ENCODE measurements around the gene AHCYL2. TPM values are rescaled to one million over a fixed set of nuclear protein-coding genes. Genes with fewer than 3 reads are reported as not detected.
A peak's percentile ranks its signal among the peaks of the same experiment; 100 is the strongest.
"Not testable (repeated sequence)": the region's sequence is repeated elsewhere in the genome, so short reads cannot be mapped to it uniquely, and the experiment has no call there.

Gene AHCYL2
- total RNA-seq, 1 donor from 2014 or later: 29.5 TPM

DNA sequence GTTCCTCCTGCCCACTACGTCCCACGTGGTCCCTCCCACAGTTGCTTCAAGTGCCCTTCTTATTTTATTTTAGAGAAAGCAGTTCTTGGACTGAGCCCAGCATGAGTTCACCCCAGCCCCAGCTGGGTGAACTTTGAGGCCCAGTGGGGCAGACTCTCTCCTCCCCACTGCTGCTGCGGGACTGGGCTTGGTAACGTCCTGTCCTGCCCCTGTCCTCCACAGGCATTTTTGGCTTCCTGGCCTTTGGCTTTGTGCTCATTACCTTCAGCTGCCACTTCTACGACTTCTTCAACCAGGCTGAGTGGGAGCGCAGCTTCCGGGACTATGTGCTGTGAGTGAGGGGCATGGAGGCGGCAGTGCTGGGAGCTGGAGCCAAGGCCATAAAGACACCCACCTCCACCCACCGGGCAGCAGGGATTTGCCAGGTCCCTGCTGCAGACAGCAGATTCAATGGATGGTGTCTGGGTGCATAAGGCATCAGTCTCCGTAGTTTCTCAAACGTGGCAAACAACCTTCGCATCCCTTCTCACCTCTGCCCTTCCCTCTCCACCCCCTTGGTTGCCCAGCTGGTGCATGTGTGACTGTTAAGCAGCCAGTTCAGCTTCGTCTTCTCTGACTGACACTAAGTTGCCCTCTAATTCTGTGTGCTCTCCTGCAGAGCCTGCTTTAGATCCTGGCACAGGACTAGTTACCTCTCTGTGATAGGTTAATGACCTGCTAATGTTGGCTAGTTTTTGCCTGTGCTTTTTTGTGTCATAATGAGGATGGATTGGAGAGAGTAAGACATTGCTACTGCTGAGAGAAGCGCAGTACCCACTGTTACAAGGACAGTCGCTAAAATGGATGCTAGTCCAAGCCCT is 15.5 kb upstream of the AHCYL2 start:
- no peak for DNase-seq

DNA sequence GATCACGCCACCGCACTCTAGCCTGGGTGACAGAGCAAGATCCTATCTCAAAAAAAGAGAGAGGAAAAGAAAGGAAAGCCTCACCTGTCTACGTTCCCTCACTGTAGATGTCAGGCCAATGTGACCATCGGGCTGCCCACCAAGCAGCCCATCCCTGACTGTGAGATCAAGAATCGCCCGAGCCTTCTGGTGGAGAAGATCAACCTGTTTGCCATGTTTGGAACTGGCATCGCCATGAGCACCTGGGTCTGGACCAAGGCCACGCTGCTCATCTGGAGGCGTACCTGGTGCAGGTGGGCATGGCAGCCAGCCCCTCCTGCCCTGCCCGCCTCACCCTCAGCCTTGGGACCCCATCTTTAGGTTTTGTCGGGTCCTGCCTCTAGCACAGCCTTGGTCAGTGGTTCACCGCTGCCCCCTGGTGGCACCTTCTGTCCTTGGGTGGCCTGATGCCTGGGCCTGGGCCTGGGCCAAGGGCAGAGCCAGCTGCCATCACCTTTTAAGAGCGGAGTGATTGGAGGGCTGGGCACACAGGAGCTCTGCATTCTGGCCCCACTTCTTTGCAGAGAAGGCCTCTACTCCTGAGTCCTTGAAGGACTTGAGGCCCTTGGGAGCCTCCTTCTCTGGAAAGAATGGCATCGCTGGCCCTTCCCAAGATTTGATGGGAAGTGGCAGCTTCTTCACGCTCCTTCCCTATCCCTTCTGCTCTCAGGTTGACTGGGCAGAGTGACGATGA is 14.4 kb upstream of the AHCYL2 start:
- DNase-seq: peak; percentile 88

DNA sequence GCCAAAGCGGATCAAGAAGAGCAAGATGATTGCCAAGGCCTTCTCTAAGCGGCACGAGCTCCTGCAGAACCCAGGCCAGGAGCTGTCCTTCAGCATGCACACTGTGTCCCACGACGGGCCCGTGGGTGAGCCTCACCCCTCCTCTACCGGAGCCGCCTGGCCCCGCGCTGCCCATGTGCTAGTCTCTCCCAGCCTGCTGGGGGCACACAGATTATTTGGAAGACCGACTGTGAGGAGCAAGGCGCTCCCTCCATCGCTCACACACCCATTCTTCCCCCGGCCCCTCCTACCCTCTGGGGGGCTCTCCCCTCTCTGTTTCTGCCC is 13.9 kb upstream of the AHCYL2 start:
- no peak for DNase-seq

DNA sequence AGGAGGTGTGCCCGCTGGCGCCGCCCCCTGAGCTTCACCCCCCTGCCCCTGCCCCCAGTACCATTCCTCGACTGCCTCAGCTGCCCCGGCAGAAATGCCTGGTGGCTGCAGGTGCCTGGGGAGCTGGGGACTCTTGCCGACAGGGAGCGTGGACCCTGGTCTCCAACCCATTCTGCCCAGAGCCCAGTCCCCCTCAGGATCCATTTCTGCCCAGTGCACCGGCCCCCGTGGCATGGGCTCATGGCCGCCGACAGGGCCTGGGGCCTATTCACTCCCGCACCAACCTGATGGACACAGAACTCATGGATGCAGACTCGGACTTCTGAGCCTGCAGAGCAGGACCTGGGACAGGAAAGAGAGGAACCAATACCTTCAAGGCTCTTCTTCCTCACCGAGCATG is 12.7 kb upstream of the AHCYL2 start:
- DNase-seq: no peak

DNA sequence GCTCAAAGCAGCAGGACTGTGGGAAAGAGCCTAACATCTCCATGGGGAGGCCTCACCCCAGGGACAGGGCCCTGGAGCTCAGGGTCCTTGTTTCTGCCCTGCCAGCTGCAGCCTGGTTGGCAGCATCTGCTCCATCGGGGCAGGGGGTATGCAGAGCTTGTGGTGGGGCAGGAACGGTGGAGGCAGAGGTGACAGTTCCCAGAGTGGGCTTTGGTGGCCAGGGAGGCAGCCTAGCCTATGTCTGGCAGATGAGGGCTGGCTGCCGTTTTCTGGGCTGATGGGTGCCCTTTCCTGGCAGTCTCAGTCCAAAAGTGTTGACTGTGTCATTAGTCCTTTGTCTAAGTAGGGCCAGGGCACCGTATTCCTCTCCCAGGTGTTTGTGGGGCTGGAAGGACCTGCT is 12.2 kb upstream of the AHCYL2 start:
- DNase-seq: no peak

DNA sequence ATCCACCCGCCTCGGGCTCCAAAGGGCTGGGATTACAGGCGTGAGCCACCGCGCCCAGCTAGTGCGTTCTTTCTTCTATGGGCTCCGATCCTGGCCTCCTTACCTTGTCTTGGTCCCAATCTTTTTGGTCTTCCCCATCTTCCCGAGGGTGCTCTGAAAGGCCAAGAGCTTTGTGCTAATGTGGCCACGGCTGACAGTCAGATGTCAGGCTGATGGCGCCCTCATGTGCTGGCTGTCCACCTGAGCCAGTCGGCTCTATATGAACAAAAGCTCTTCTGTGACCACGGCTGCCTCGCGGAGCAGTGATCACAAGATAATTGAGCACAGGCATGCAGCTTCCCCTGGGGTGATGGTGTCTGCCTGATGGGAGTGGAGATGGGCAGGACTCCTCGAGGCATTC is 11.0 kb upstream of the AHCYL2 start:
- peak; percentile 41 for DNase-seq

DNA sequence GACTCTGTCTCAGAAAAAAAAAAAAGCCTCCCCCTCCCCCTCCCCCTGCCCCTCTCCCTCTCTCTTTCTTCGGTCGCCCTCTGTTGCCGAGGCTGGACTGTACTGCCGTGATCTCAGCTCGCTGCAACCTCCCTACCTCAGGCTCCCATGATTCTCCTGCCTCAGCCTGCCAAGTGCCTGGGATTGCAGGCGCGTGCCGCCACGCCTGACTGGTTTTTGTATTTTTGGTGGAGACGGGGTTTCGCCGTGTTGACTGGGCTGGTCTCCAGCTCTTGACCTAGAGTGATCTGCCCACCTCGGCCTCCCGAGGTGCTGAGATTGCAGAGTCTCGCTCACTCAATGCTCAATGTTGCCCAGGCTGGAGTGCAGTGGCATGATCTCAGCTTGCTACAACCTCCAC is 9.1 kb upstream of the AHCYL2 start:
- not testable (repeated sequence) for DNase-seq

DNA sequence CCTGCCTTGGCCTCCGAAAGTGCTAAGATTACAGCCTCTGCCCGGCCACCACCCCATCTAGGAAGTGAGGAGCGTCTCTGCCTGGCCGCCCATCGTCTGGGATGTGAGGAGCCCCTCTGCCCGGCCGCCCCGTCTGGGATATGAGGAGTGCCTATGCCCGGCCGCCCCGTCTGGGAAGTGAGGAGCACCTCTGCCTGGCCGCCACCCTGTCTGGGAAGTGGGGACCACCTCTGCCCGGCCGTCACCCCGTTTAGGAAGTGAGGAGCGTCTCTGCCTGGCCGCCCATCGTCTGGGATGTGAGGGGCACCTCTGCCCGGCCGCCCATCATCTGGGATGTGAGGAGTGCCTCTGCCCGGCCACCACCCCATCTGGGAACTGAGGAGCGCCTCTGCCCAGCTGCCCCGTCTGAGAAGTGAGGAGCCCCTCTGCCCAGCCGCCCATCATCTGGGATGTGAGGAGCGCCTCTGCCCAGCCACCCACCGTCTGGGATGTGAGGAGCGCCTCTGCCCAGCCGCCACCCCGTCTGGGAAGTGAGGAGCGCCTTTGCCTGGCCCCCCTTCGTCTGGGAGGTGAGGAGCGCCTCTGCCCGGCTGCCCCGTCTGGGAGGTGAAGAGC is 8.6 kb upstream of the AHCYL2 start:
- not testable (repeated sequence) for DNase-seq

DNA sequence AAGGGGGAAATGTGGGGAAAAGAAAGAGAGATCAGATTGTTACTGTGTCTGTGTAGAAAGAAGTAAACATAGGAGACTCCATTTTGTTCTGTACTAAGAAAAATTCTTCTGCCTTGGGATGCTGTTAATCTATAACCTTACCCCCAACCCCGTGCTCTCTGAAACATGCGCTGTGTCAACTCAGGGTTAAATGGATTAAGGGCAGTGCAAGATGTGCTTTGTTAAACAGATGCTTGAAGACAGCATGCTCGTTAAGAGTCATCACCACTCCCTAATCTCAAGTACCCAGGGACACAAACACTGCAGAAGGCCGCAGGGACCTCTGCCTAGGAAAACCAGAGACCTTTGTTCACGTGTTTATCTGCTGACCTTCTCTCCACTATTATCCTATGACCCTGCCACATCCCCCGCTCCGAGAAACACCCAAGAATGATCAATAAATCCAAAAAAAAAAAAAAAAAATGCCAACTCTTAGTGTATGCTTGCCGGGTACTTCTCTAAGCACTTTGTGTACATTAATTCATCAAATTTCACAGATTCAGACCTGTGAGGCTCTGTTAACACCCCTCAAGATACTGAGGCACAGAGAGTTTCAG is 7.9 kb upstream of the AHCYL2 start:
- DNase-seq: not testable (repeated sequence)

DNA sequence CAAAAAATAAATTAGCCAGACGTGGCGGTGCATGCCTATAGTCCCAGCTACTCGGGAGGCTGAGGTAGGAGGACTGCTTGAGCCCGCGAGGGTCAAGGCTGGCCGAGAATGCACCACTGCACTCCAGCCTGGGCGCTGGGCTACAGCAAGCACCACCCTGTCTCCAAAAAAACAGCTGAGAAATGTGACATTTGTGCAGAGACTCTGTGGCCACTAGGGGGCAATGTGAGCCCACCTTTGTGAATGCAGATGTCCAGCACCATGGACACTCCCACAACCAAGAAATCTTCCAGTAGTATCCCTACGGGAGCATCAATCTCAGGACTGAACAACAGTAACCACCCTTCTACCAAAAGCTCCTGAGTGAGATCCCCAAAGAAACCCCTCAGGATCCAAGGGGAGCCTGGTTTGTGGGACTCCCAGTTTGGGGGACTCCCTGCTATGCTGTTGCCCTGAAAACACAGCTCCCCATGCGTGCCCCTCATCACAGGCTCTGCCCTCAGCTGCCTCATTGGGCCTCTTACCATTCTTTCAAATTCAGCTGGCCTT is 6.2 kb upstream of the AHCYL2 start:
- peak; percentile 93 for DNase-seq

DNA sequence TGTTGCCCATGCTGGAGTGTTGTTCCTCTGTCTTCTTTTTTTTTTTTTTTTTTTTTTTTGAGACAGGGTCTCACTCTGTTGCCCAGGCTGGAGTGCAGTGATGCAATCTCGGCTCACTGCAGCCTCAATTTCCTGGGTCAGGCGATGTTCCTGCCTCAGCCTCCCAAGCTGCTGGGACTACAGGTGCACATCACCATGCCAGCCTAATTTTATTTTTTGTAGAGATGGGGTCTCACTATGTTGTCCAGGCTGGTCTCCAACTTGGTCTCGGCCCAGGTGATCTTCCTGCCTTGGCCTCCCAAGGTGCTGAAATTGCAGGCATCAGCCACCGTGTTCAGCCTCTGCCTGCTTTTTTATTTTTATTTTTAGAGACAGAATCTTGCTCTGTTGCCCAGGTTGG is 5.7 kb upstream of the AHCYL2 start:
- DNase-seq: not testable (repeated sequence)

DNA sequence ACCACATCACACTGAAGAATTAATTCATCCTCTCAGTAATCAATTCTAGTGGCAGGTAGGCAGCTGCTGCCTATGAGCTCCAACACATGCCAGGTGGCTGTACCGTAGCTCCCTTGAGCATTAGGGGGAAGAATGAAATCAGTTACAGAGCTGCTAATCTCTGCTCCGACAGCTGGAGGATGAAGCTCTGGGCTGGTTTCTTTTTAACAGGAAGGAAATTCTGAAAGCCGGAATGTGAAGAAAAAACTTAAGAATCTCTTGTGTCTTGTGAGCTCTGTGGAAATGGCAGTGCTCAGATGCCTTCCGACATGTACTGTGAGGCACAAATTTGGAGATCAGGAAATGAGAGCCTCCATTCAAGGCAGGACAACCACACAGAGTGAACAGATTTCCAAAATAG is 2.8 kb upstream of the AHCYL2 start:
- peak; percentile 40 for DNase-seq

DNA sequence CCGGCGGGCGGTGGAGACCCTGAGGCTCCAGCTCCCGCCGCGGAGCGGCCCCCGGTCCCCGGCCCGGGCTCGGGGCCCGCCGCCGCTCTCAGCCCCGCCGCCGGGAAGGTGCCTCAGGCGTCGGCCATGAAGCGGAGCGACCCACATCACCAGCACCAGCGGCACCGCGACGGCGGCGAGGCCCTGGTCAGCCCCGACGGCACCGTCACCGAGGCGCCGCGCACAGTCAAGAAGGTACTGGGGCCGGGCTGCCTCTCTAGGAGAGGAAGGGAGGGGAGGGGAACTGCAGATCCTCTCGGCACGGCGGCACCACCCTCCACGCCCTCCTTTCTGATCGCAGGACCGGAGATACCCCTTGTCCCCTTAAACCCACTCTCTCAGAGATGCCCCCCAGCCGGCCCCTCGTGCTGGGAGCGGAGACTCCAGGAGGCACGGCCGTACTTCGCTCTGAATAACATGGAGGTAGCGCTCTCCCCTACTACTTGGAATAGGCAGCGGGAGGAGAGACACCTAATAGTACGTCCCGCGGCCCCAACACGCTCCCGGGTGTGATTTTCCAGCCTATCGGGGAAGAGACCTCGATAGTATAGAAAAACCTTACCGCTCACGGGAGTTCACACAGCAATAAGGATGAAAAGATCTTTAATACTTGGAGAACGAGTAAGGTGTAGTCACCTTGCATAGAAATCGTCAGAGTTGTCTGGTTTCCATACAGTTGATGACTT is 538 bp downstream of the AHCYL2 start:
- DNase-seq: peak; percentile 61

DNA sequence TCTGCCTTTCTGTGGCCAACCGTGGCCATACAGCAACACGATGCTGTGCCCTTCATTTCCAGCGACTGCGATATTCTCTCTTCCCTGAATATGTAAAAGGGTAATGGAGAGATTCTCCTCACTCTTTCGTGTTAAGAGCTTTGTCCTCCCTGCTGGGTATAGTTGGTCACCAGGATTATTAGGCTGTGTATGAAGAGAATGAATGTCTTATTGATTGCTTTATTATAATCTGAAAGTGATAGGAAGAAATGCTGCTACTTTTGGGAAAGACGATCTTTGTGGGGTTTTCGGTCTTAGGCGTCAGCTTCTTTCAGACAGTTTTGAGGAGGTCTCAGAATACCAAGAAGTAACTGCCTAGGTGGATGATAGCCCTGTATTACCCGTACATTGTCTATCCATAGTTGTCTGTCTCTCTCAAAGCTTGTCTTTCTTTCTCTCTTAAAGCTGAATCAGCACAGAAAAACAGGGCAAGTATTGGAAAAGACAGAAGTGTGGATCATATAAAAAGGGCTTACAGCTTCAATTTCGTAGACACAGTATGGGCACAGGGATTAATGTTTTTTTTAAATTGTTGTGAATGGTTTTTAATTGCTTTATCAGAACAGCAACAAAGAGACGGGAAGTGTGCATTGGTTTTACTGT is 1.2 kb downstream of the AHCYL2 start:
- DNase-seq: no peak

DNA sequence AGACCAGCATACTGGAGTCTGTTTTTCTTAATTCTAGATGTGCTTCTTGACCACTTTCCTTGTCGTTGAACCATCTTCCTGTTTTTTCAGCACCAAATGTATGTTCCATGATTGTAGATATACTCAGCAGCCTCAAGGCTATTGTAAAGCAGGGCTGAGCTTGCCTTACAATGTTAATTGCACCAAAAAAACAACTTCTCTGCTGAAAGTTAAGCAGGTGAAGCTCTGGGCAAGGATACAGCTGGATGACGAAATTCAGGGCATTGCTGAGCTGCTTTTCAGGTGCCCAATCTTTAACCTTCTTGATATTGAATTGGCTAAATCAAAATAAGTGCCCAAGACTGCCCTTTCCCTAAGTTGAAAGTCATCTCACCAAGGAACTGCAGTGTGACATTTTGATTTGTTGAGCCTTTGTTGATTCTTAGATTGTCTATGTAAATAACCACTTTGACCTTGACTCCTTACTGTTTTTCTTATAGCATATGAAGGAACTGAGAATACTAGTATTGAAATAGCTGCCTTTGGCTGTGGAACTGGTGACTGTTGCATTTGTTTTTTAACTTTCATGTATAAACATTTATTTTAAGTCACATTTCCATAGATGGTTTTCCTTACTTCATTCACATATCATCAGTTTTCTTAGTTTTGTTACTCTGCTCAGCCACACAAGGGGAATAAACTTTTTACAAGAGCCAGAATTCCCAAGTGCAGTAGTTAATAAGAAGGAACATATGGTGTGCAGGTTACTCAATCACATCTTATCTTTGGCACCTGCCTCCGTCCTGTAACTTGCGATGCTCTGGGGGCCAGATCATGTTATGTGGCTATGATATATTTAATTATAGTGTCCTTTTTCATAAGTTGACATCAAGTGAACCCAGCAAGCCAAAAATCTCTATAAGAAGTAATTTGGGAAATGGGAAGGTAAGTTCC is 3.1 kb downstream of the AHCYL2 start:
- DNase-seq: no peak

DNA sequence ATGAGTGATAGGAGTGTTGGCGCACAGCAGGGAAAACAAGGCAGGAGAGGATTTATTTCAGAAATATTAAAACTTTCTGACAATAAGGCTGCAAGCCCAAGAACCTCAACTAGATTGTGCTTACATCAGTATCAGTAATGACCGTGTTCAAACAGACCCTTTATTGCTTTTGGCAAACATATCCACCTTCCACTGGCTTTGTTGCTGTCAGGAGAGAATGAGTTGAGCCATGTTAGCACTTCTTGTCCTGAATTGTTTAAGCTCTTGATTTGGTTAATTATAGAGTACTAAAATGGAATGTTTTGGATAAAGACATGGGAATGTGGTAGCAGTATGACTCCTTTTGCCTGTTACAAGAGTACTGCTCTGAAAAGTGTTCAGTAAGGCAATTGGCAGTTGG is 3.8 kb downstream of the AHCYL2 start:
- DNase-seq: no peak

DNA sequence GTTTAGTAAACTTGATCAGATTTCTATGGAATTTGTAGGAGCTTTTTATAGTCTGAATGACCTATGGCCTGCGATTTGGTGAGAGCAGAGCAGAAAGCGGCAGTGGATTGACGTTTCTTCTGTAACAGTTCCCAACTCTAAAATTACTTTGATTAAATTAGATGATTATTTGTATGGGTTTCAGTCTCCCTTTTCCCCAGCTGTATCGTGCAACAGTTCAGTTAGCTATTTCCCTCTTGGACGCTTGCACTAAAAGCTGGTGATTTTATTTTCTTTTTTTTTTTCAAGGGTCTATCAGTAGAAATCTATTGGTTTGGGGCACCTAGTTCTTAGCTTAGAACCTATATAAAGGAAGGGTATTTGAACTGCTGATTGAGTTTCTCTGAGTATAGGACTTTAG is 6.8 kb downstream of the AHCYL2 start:
- no peak for DNase-seq

DNA sequence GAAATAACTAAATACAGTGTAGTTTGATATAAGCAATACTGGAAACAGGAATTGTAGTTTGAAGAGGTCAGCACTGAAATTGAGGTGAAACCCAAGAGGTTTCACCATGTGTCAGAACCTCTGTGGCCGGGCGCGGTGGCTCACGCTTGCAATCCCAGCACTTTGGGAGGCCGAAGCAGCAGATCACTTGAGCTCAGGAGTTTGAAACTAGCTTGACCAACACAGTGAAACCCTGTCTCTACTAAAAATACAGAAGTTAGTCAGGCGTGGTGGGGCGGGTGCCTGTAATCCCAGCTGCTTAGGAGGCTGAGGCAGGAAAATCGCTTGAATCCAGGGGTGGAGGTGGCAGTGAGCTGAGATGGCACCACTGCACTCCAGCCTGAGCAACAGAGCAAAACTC is 13.7 kb downstream of the AHCYL2 start:
- no peak for DNase-seq

DNA sequence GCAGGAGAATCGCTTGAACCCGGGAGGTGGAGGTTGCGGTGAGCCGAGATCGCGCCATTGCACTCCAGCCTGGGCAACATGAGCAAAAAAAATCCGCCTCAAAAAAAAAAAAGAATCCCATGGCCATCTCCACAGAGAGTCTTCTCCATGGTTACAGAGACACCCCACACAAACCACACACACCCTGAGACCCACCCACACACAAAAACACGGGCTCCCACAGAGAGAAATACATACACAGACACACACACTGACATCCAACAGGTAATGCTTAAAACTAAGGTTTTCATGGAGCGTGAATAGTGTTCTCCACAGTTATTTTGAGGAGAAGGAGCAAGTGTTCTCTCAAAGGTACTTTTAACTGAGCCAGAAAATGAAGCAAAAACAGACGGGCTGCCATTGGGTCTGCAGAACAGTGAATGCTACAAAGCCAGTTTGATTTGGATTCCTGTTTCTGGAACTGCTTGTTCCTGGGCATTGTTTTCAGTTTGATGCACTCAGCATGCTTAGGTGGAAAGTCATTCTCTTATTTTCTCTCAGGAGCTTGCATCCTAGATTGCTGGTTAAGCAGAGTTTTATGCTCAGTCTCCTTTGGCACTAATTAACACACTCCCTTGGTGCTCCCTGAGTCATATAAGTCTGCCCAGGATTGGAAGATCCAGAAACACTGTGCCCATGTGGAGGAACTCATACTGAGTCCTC is 15.4 kb downstream of the AHCYL2 start:
- no peak for DNase-seq

DNA sequence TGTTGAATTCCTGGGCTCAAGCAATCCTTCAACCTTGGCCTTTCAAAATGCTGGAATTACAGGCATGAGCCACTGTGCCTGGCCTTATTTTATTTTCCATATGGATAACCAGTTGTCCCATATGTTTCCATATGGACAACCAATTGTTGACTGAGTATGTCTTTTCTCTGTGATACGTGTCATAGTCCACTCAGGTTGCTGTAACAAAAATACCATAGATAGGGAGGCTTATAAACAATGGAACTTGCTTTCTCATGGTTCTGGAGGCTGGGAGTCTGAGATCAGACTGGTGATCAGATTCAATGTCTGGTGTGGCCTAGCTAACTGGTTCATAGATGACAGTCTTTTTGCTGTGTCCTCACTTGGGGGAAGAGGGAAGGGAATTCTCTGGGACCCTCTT is 19.4 kb downstream of the AHCYL2 start:
- DNase-seq: no peak

Data from tongue (tissue), 2 donors.